Nephron (organoid): ENCODE measurements around the gene MBD5.
A peak's percentile ranks its signal among the peaks of the same experiment; 100 is the strongest.
"Not testable (repeated sequence)": the region's sequence is repeated elsewhere in the genome, so short reads cannot be mapped to it uniquely, and the experiment has no call there.

ENCODE experiments used
- H3K27ac Mint-ChIP-seq, 3 experiments: 2 replicates each; pipeline ENCODE4 v1.8.0; 2020; ENCODE audit warnings: mixed read lengths in 3 of 3, mild to moderate bottlenecking in 2 of 3, moderate library complexity in 1 of 3
- H3K27me3 Mint-ChIP-seq: 2 replicates; pipeline ENCODE4 v1.8.0; 2021; ENCODE audit warnings: low read depth, mild to moderate bottlenecking, moderate library complexity, mixed read lengths
- H3K36me3 Mint-ChIP-seq: 2 replicates; pipeline ENCODE4 v1.8.0; 2020; ENCODE audit warnings: low read depth, mixed read lengths
- H3K4me1 Mint-ChIP-seq: 2 replicates; pipeline ENCODE4 v1.8.0; 2020; ENCODE audit warnings: mixed read lengths
- H3K4me3 Mint-ChIP-seq, 3 experiments: 2 replicates each; pipeline ENCODE4 v1.8.0; 2020; ENCODE audit warnings: mild to moderate bottlenecking in 3 of 3, mixed read lengths in 3 of 3, moderate library complexity in 2 of 3
- H3K9me3 Mint-ChIP-seq: 2 replicates; pipeline ENCODE4 v1.8.0; 2020; ENCODE audit warnings: mixed read lengths
- TF ChIP-seq, protein P1 (sequence below), 3 experiments: fragments of 200-600 bp; sonication (generic); IDR thresholded peaks; one replicate each; pipeline ENCODE4 v1.5.0; 2021; ENCODE audit warnings: antibody characterized with exemption in 3 of 3; ENCODE audit not compliant: unreplicated experiment in 3 of 3

Gene MBD5

GRCh38 chr2:147989809-147990403 lies 31.0 kb upstream of the MBD5 start:
- H3K4me1 Mint-ChIP-seq = no peaks in the 10 kb centered on the region
- H3K4me3 Mint-ChIP-seq = no peak overlapping the region
- TF ChIP-seq, protein P1, sequence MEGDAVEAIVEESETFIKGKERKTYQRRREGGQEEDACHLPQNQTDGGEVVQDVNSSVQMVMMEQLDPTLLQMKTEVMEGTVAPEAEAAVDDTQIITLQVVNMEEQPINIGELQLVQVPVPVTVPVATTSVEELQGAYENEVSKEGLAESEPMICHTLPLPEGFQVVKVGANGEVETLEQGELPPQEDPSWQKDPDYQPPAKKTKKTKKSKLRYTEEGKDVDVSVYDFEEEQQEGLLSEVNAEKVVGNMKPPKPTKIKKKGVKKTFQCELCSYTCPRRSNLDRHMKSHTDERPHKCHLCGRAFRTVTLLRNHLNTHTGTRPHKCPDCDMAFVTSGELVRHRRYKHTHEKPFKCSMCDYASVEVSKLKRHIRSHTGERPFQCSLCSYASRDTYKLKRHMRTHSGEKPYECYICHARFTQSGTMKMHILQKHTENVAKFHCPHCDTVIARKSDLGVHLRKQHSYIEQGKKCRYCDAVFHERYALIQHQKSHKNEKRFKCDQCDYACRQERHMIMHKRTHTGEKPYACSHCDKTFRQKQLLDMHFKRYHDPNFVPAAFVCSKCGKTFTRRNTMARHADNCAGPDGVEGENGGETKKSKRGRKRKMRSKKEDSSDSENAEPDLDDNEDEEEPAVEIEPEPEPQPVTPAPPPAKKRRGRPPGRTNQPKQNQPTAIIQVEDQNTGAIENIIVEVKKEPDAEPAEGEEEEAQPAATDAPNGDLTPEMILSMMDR (IDR thresholded peaks at IDR 0.05; ENCODE audit: unreplicated experiment in 3 of 3) = peak; percentile 73 to 82 (median 74)
- H3K27ac Mint-ChIP-seq = peak overlapping the region; percentile 15 to 33 (median 23)
- H3K9me3 Mint-ChIP-seq = peaks cover 3% of the 10 kb centered on the region
- no peaks in the 10 kb centered on the region for H3K27me3 Mint-ChIP-seq
- peaks cover 13% of the 10 kb centered on the region for H3K36me3 Mint-ChIP-seq

DNA sequence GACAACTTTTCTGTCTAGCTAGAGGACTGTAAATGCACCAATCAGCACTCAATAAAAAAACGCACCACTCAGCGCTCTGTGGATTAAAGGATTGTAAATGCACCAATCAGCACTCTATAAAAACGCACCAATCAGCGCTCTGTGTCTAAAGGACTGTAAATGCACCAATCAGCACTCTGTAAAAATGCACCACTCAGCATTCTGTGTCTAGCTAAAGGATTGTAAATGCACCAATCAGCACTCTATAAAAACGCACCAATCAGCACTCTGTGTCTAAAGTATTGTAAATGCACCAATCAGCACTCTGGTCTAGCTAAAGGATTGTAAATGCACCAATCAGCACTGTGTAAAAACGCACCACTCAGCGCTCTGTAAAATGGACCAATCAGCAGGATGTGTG lies 25.9 kb upstream of the MBD5 start:
- H3K27me3 Mint-ChIP-seq = not testable (repeated sequence)

DNA sequence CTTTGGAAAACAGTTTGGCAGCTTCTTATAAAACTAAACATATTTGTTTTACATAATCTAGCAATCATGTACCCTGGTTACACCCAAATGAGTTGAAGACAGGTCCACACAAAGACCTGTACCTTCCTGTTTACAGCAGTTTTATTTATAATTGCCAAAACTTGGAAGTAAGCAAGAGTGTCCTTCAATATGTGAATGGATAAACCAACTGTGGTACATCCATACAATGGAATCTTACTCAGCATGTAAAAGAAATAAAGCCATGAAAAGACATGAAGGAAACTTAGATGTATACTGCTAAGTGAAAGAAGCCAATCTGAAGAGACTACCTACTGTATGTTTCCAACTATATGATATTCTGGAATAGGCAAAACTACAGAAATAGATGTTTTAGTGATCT lies 24.1 kb upstream of the MBD5 start:
- H3K27me3 Mint-ChIP-seq = no peaks in the 10 kb centered on the region
- H3K36me3 Mint-ChIP-seq = peaks cover 71% of the 10 kb centered on the region
- H3K4me1 Mint-ChIP-seq = no peaks in the 10 kb centered on the region
- H3K4me3 Mint-ChIP-seq = no peak overlapping the region
- no peak overlapping the region for H3K27ac Mint-ChIP-seq
- TF ChIP-seq, protein P1 (IDR thresholded peaks at IDR 0.05; ENCODE audit: unreplicated experiment in 3 of 3) = no peak
- H3K9me3 Mint-ChIP-seq = peaks cover 36% of the 10 kb centered on the region

More for the DNA sequence above, 25.9 kb upstream of the MBD5 start:
- peaks cover 23% of the 10 kb centered on the region for H3K9me3 Mint-ChIP-seq
- not testable (repeated sequence) for H3K4me3 Mint-ChIP-seq, H3K4me1 Mint-ChIP-seq, H3K27ac Mint-ChIP-seq
- H3K36me3 Mint-ChIP-seq = peaks cover 54% of the 10 kb centered on the region

DNA sequence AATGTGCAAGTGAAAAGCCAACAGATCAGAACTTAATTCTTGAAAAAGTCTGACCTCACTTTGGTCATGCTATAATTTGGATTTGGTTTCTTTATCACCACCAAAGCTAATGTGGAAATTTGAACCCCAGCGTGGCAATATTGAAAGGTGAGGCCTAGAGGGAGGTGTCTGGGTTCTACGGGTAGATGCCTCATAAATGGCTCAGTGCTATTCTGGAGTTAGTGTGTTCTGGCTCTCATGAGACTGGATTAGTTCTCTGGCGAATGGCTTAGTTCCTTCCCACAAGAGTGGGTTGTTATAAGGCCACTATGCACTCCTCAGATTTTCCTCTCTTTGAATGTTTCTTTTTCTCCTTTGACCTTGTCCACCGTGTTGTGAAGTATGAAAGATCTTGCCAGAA lies 22.7 kb upstream of the MBD5 start:
- Mint-ChIP-seq H3K4me3 (no peak overlapping the region), H3K4me1 (no peaks in the 10 kb centered on the region), H3K9me3 (peaks cover 49% of the 10 kb centered on the region), H3K27me3 (no peaks in the 10 kb centered on the region), H3K27ac (peak overlapping the region in 1 of 3 experiments; percentile 38), H3K36me3 (peaks cover 85% of the 10 kb centered on the region)
- TF ChIP-seq, protein P1 (IDR thresholded peaks at IDR 0.05; ENCODE audit: unreplicated experiment in 3 of 3) = no peak

GRCh38 chr2:147999126-147999525 lies 21.8 kb upstream of the MBD5 start:
- Mint-ChIP-seq H3K27me3 (no peaks in the 10 kb centered on the region), H3K9me3 (peaks cover 57% of the 10 kb centered on the region), H3K36me3 (peaks cover 92% of the 10 kb centered on the region), H3K4me3 (no peak overlapping the region), H3K27ac (peak overlapping the region in 1 of 3 experiments; percentile 25), H3K4me1 (no peaks in the 10 kb centered on the region)
- TF ChIP-seq, protein P1 (IDR thresholded peaks at IDR 0.05; ENCODE audit: unreplicated experiment in 3 of 3) = no peak

GRCh38 chr2:148000095-148000494 lies 20.8 kb upstream of the MBD5 start:
- Mint-ChIP-seq H3K4me1 (no peaks in the 10 kb centered on the region), H3K36me3 (peaks cover 94% of the 10 kb centered on the region), H3K27me3 (no peaks in the 10 kb centered on the region), H3K4me3 (no peak overlapping the region), H3K9me3 (peaks cover 62% of the 10 kb centered on the region), H3K27ac (no peak overlapping the region)
- TF ChIP-seq, protein P1 (IDR thresholded peaks at IDR 0.05; ENCODE audit: unreplicated experiment in 3 of 3) = no peak

DNA sequence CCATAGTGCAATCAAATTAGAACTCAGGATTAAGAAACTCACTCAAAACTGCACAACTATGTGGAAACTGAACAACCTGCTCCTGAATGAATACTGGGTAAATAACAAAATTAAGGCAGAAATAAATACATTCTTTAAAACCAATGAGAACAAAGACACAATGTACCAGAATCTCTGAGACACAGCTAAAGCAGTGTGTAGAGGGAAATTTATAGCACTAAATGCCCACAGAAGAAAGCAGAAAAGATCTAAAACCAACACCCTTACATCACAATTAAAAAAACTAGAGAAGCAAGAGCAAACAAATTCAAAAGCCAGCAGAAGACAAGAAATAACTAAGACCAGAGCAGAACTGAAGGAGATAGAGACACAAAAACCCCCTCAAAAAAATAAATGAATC lies 18.5 kb upstream of the MBD5 start:
- peaks cover 97% of the 10 kb centered on the region for H3K36me3 Mint-ChIP-seq
- H3K27ac Mint-ChIP-seq, H3K4me3 Mint-ChIP-seq, H3K4me1 Mint-ChIP-seq, H3K27me3 Mint-ChIP-seq: not testable (repeated sequence)
- peaks cover 69% of the 10 kb centered on the region for H3K9me3 Mint-ChIP-seq
